Measurements from ENCODE around the gene SCN1A. TPM values are rescaled to one million over a fixed set of nuclear protein-coding genes. Genes with fewer than 3 reads are reported as not detected.

The SCN1A gene
- total and polyA plus RNA-seq, 2 experiments from 2014 or later, result 1.2 to 1.3 TPM

DNA sequence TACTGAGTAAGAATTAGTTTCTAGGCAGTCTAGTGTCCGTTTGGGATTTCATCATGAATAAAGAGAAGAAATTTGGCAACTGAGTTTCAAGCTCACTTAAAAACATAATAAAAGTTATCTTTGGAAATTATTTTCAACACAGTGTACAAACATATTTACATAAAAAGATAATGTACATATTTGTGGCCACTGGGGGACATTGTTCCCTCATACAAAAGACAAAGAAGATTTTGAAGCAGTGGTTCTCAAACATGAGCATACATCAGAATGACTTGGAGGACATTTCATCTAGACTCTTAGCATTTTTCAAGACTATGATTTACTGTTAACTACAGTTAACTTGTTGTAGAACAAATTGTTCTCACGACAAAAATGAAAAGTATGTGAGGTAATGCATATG lies 158.6 kb downstream of the SCN1A start:
- Histone ChIP-seq H3K4me2 (no peak overlapping the region), H3K4me1 (ENCODE audit: insufficient read depth) (no peaks in the 10 kb centered on the region), H3F3A (replicated peaks; ENCODE audit: low read depth) (no peaks in the 10 kb centered on the region), H3K36me3 (ENCODE audit: insufficient read depth) (no peaks in the 10 kb centered on the region), H2AFZ (no peak overlapping the region), H3K27me3 (ENCODE audit: insufficient read depth) (no peaks in the 10 kb centered on the region), H4K20me1 (replicated peaks; ENCODE audit: insufficient read depth) (no peaks in the 10 kb centered on the region), H3K9me2 (ENCODE audit: insufficient read depth) (0 out of 2 replicates have a peak, but pooled peaks cover 3% of the 10 kb centered on the region), H3K27ac (ENCODE audit: low read depth) (no peak overlapping the region), H3K79me2 (replicated peaks; ENCODE audit: insufficient read depth) (no peaks in the 10 kb centered on the region), H3K4me3 (no peak overlapping the region)
- DNase-seq (ENCODE audit: low spot score) (no peak), ATAC-seq (no peak)
- H3K36me3 Mint-ChIP-seq (ENCODE audit: low read depth), result no peaks in the 10 kb centered on the region; the same call in 2 of the 3 replicates
- H3K4me3 Mint-ChIP-seq, result no peak overlapping the region
- peaks cover 4% of the 10 kb centered on the region; the same call in 2 of the 3 replicates for H3K9me3 Mint-ChIP-seq
- H3K27ac Mint-ChIP-seq, result no peak overlapping the region
- TF ChIP-seq ZNF114 (CRISPR knock-in tag; IDR thresholded peaks at IDR 0.05) (no peak), CREB1 (CRISPR knock-in tag; IDR thresholded peaks at IDR 0.05; ENCODE audit: low read depth) (no peak), STAT1 (IDR thresholded peaks at IDR 0.05; ENCODE audit: unreplicated experiment) (no peak), NANOG (IDR thresholded peaks at IDR 0.05; ENCODE audit: borderline replicate concordance) (no peak), JUNB (IDR thresholded peaks at IDR 0.05; ENCODE audit: unreplicated experiment) (no peak), EZH2 (IDR thresholded peaks at IDR 0.05; ENCODE audit: low read depth, unreplicated experiment) (no peak), POLR2AphosphoS5 (IDR thresholded peaks at IDR 0.05; ENCODE audit: low read depth) (no peak), EZH2phosphoT487 (IDR thresholded peaks at IDR 0.05; ENCODE audit: unreplicated experiment) (no peak), ZNF331 (CRISPR knock-in tag; IDR thresholded peaks at IDR 0.05; ENCODE audit: low read depth) (no peak)
- TF ChIP-seq, protein P1, sequence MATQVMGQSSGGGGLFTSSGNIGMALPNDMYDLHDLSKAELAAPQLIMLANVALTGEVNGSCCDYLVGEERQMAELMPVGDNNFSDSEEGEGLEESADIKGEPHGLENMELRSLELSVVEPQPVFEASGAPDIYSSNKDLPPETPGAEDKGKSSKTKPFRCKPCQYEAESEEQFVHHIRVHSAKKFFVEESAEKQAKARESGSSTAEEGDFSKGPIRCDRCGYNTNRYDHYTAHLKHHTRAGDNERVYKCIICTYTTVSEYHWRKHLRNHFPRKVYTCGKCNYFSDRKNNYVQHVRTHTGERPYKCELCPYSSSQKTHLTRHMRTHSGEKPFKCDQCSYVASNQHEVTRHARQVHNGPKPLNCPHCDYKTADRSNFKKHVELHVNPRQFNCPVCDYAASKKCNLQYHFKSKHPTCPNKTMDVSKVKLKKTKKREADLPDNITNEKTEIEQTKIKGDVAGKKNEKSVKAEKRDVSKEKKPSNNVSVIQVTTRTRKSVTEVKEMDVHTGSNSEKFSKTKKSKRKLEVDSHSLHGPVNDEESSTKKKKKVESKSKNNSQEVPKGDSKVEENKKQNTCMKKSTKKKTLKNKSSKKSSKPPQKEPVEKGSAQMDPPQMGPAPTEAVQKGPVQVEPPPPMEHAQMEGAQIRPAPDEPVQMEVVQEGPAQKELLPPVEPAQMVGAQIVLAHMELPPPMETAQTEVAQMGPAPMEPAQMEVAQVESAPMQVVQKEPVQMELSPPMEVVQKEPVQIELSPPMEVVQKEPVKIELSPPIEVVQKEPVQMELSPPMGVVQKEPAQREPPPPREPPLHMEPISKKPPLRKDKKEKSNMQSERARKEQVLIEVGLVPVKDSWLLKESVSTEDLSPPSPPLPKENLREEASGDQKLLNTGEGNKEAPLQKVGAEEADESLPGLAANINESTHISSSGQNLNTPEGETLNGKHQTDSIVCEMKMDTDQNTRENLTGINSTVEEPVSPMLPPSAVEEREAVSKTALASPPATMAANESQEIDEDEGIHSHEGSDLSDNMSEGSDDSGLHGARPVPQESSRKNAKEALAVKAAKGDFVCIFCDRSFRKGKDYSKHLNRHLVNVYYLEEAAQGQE (IDR thresholded peaks at IDR 0.05; ENCODE audit: unreplicated experiment), result no peak
- TF ChIP-seq, protein P2, sequence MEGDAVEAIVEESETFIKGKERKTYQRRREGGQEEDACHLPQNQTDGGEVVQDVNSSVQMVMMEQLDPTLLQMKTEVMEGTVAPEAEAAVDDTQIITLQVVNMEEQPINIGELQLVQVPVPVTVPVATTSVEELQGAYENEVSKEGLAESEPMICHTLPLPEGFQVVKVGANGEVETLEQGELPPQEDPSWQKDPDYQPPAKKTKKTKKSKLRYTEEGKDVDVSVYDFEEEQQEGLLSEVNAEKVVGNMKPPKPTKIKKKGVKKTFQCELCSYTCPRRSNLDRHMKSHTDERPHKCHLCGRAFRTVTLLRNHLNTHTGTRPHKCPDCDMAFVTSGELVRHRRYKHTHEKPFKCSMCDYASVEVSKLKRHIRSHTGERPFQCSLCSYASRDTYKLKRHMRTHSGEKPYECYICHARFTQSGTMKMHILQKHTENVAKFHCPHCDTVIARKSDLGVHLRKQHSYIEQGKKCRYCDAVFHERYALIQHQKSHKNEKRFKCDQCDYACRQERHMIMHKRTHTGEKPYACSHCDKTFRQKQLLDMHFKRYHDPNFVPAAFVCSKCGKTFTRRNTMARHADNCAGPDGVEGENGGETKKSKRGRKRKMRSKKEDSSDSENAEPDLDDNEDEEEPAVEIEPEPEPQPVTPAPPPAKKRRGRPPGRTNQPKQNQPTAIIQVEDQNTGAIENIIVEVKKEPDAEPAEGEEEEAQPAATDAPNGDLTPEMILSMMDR (conservative IDR thresholded peaks at IDR 0.05; ENCODE audit: low read depth in 2 of 2), result no peak
- TF ChIP-seq, protein P3, sequence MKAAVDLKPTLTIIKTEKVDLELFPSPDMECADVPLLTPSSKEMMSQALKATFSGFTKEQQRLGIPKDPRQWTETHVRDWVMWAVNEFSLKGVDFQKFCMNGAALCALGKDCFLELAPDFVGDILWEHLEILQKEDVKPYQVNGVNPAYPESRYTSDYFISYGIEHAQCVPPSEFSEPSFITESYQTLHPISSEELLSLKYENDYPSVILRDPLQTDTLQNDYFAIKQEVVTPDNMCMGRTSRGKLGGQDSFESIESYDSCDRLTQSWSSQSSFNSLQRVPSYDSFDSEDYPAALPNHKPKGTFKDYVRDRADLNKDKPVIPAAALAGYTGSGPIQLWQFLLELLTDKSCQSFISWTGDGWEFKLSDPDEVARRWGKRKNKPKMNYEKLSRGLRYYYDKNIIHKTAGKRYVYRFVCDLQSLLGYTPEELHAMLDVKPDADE (IDR thresholded peaks at IDR 0.05), result no peak
- TF ChIP-seq, protein P4, sequence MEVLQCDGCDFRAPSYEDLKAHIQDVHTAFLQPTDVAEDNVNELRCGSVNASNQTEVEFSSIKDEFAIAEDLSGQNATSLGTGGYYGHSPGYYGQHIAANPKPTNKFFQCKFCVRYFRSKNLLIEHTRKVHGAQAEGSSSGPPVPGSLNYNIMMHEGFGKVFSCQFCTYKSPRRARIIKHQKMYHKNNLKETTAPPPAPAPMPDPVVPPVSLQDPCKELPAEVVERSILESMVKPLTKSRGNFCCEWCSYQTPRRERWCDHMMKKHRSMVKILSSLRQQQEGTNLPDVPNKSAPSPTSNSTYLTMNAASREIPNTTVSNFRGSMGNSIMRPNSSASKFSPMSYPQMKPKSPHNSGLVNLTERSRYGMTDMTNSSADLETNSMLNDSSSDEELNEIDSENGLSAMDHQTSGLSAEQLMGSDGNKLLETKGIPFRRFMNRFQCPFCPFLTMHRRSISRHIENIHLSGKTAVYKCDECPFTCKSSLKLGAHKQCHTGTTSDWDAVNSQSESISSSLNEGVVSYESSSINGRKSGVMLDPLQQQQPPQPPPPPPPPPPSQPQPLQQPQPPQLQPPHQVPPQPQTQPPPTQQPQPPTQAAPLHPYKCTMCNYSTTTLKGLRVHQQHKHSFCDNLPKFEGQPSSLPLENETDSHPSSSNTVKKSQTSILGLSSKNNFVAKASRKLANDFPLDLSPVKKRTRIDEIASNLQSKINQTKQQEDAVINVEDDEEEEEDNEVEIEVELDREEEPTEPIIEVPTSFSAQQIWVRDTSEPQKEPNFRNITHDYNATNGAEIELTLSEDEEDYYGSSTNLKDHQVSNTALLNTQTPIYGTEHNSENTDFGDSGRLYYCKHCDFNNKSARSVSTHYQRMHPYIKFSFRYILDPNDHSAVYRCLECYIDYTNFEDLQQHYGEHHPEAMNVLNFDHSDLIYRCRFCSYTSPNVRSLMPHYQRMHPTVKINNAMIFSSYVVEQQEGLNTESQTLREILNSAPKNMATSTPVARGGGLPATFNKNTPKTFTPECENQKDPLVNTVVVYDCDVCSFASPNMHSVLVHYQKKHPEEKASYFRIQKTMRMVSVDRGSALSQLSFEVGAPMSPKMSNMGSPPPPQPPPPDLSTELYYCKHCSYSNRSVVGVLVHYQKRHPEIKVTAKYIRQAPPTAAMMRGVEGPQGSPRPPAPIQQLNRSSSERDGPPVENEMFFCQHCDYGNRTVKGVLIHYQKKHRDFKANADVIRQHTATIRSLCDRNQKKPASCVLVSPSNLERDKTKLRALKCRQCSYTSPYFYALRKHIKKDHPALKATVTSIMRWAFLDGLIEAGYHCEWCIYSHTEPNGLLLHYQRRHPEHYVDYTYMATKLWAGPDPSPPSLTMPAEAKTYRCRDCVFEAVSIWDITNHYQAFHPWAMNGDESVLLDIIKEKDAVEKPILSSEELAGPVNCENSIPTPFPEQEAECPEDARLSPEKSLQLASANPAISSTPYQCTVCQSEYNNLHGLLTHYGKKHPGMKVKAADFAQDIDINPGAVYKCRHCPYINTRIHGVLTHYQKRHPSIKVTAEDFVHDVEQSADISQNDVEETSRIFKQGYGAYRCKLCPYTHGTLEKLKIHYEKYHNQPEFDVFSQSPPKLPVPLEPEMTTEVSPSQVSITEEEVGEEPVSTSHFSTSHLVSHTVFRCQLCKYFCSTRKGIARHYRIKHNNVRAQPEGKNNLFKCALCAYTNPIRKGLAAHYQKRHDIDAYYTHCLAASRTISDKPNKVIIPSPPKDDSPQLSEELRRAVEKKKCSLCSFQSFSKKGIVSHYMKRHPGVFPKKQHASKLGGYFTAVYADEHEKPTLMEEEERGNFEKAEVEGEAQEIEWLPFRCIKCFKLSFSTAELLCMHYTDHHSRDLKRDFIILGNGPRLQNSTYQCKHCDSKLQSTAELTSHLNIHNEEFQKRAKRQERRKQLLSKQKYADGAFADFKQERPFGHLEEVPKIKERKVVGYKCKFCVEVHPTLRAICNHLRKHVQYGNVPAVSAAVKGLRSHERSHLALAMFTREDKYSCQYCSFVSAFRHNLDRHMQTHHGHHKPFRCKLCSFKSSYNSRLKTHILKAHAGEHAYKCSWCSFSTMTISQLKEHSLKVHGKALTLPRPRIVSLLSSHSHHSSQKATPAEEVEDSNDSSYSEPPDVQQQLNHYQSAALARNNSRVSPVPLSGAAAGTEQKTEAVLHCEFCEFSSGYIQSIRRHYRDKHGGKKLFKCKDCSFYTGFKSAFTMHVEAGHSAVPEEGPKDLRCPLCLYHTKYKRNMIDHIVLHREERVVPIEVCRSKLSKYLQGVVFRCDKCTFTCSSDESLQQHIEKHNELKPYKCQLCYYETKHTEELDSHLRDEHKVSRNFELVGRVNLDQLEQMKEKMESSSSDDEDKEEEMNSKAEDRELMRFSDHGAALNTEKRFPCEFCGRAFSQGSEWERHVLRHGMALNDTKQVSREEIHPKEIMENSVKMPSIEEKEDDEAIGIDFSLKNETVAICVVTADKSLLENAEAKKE (CRISPR knock-in tag; IDR thresholded peaks at IDR 0.05), result no peak
- no peaks in the 10 kb centered on the region; the same call in 2 of the 3 replicates for H3K4me1 Mint-ChIP-seq
- H3K27me3 Mint-ChIP-seq (ENCODE audit: insufficient read depth, low read depth, poor library complexity), result no peaks in the 10 kb centered on the region

All from GM23338 (cell line).